Measurements from ENCODE around the gene MACROD2.

Gene MACROD2

GRCh38 chr20:14536738-14537137 is 541.4 kb downstream of the MACROD2 start:
- no peak for TF ChIP-seq ZNF548 (tag by site-specific recombination; IDR thresholded peaks at IDR 0.05)
- TF ChIP-seq HOXA7 (CRISPR knock-in tag; IDR thresholded peaks at IDR 0.05; ENCODE audit: borderline replicate concordance), result no peak
- no peak for TF ChIP-seq ZNF677 (tag by site-specific recombination; IDR thresholded peaks at IDR 0.05)
- no peak for TF ChIP-seq ZNF48 (tag by site-specific recombination; IDR thresholded peaks at IDR 0.05)
- TF ChIP-seq ZNF501 (tag by site-specific recombination; IDR thresholded peaks at IDR 0.05), result no peak
- TF ChIP-seq ZNF621 (tag by site-specific recombination; IDR thresholded peaks at IDR 0.05), result no peak
- no peak for TF ChIP-seq ZNF561 (tag by site-specific recombination; IDR thresholded peaks at IDR 0.05; ENCODE audit: borderline replicate concordance)
- TF ChIP-seq ZNF626 (tag by site-specific recombination; IDR thresholded peaks at IDR 0.05), result no peak
- no peak for TF ChIP-seq PRDM6 (tag by site-specific recombination; IDR thresholded peaks at IDR 0.05)
- TF ChIP-seq ZNF830 (tag by site-specific recombination; IDR thresholded peaks at IDR 0.05; ENCODE audit: low read depth), result no peak
- no peak for TF ChIP-seq ZNF76 (tag by site-specific recombination; IDR thresholded peaks at IDR 0.05; ENCODE audit: borderline replicate concordance, low read depth)
- no peak for TF ChIP-seq ZNF24 (tag by site-specific recombination; IDR thresholded peaks at IDR 0.05)
- no peak for TF ChIP-seq ZNF629 (tag by site-specific recombination; IDR thresholded peaks at IDR 0.05)
- Histone ChIP-seq H3K4me1 (ENCODE audit: control insufficient read depth, insufficient read depth, low read length) (no peaks in the 10 kb centered on the region), H3K9me3 (ENCODE audit: control insufficient read depth, insufficient read depth, low read depth, low read length) (no peaks in the 10 kb centered on the region), H3K4me3 (ENCODE audit: low read depth, low read length) (no peak overlapping the region), H3K36me3 (ENCODE audit: control insufficient read depth in 2 of 2, insufficient read depth in 1 of 2, low read length in 2 of 2) (no peaks in the 10 kb centered on the region), H3K27ac (ENCODE audit: extremely low read depth, low read depth, low read length) (no peak overlapping the region)
- CTCF ChIA-PET, result no interaction called here
- POLR2A ChIA-PET, result no interaction called here

DNA sequence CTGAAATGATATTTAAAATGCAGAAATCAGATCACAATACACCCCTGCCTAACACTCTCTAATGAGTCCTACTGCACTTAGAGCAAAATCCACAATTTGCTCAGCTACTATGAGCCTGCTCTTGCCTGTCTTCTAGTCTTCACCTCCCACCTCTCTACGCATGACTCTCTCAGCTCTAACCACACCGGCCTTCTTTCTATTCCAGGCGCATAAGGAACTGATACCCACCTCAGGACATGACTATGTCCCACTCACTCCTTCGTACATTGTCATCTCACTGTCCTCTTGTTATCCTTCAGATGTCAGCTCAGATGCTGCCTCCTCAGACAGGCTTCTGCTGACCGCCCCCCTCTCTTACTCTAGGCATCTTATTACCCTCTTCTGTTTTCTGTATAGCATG is 543.1 kb downstream of the MACROD2 start:
- POLR2A ChIA-PET, result no interaction called here
- TF ChIP-seq HOXD13 (CRISPR knock-in tag; IDR thresholded peaks at IDR 0.05; ENCODE audit: borderline replicate concordance), result no peak
- TF ChIP-seq ZBTB8A (tag by site-specific recombination; IDR thresholded peaks at IDR 0.05), result no peak
- TF ChIP-seq ZBTB44 (tag by site-specific recombination; IDR thresholded peaks at IDR 0.05), result no peak
- TF ChIP-seq ZNF621 (tag by site-specific recombination; IDR thresholded peaks at IDR 0.05), result no peak
- TF ChIP-seq ZNF768 (tag by site-specific recombination; IDR thresholded peaks at IDR 0.05), result no peak
- TF ChIP-seq HOXA7 (CRISPR knock-in tag; IDR thresholded peaks at IDR 0.05; ENCODE audit: borderline replicate concordance), result no peak
- TF ChIP-seq ZNF530 (tag by site-specific recombination; IDR thresholded peaks at IDR 0.05; ENCODE audit: low read depth), result no peak
- no peak for TF ChIP-seq KLF16 (tag by site-specific recombination; IDR thresholded peaks at IDR 0.05)
- TF ChIP-seq ZNF664 (tag by site-specific recombination; IDR thresholded peaks at IDR 0.05), result no peak
- no peak for TF ChIP-seq BCL11A (tag by site-specific recombination; IDR thresholded peaks at IDR 0.05; ENCODE audit: low read depth)
- TF ChIP-seq ZNF76 (tag by site-specific recombination; IDR thresholded peaks at IDR 0.05; ENCODE audit: borderline replicate concordance, low read depth), result no peak
- no peak overlapping the region for H3K27ac ChIP-seq (ENCODE audit: extremely low read depth, low read depth, low read length)
- H3K4me1 ChIP-seq (ENCODE audit: control insufficient read depth, insufficient read depth, low read length), result no peaks in the 10 kb centered on the region
- CTCF ChIA-PET, result interaction anchor here (0.6 kb wide), 1 partner anchor 397 kb away, joined by 4 read pairs; no protein-coding TSS in a partner anchor
- H3K4me3 ChIP-seq (ENCODE audit: low read depth, low read length), result no peak overlapping the region
- H3K9me3 ChIP-seq (ENCODE audit: control insufficient read depth, insufficient read depth, low read depth, low read length), result no peaks in the 10 kb centered on the region
- no peaks in the 10 kb centered on the region for H3K36me3 ChIP-seq (ENCODE audit: control insufficient read depth in 2 of 2, insufficient read depth in 1 of 2, low read length in 2 of 2)

DNA sequence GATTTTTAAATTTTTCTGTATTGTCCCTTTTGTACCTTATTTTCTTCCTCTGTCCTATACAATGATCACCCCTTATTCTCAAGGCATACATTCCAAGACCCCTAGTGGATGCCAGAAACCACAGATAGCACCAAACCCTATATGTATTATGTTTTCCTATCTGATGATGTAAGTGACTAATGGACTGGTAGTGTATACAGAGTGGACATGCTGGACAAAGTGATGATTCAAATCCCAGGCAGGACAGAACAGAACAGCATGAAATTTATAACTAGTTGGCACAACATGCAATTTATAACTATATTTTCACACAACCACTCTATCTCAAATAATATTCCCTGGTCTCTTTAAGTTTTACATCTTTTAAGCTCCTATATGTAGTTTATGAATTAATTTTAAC is 547.7 kb downstream of the MACROD2 start:
- no peaks in the 10 kb centered on the region for H3K9me3 ChIP-seq (ENCODE audit: control insufficient read depth, insufficient read depth, low read depth, low read length)
- TF ChIP-seq ZNF155 (tag by site-specific recombination; IDR thresholded peaks at IDR 0.05) (no peak), RBAK (tag by site-specific recombination; IDR thresholded peaks at IDR 0.05) (no peak)
- TF ChIP-seq, protein P1, sequence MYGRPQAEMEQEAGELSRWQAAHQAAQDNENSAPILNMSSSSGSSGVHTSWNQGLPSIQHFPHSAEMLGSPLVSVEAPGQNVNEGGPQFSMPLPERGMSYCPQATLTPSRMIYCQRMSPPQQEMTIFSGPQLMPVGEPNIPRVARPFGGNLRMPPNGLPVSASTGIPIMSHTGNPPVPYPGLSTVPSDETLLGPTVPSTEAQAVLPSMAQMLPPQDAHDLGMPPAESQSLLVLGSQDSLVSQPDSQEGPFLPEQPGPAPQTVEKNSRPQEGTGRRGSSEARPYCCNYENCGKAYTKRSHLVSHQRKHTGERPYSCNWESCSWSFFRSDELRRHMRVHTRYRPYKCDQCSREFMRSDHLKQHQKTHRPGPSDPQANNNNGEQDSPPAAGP (tag by site-specific recombination; IDR thresholded peaks at IDR 0.05), result no peak
- no peak overlapping the region for H3K27ac ChIP-seq (ENCODE audit: extremely low read depth, low read depth, low read length)
- CTCF ChIA-PET, result no interaction called here
- H3K4me1 ChIP-seq (ENCODE audit: control insufficient read depth, insufficient read depth, low read length), result no peaks in the 10 kb centered on the region
- POLR2A ChIA-PET, result no interaction called here
- H3K4me3 ChIP-seq (ENCODE audit: low read depth, low read length), result no peak overlapping the region
- H3K36me3 ChIP-seq (ENCODE audit: control insufficient read depth in 2 of 2, insufficient read depth in 1 of 2, low read length in 2 of 2), result no peaks in the 10 kb centered on the region
